HCT116 (cell line): ENCODE measurements around the gene TCEAL5. TPM values are rescaled to one million over a fixed set of nuclear protein-coding genes. Genes with fewer than 3 reads are reported as not detected.

Source experiments
- ATAC-seq: fragments of 200-7000 bp; cut with Tn5 transposase; 2 replicates; pipeline ENCODE4 v1.9.1; 2020; ENCODE audit warnings: mild to moderate bottlenecking, moderate library complexity
- BruUV-seq: library from RNA; stranded (reverse); fragments of 400-500 nt; replicated peaks from 2 replicates; lab custom pipeline; 2021; lab: Mats Ljungman, UMichigan
- CTCF ChIA-PET: fragments of 300-600 bp; sonication (Branson Sonifier 250); formaldehyde crosslinking; loops from one replicate; lab custom pipeline; 2021; ENCODE audit warnings: antibody characterized with exemption; lab: Charles Lee
- POLR2A ChIA-PET: fragments of 300-600, 350-600 bp; sonication (Branson Sonifier 250); formaldehyde crosslinking; loops from one replicate; lab custom pipeline; 2021; ENCODE audit warnings: antibody characterized with exemption; lab: Charles Lee
- RAD21 ChIA-PET, 2 experiments: fragments of 300-600 bp; sonication (Branson Sonifier 250); formaldehyde crosslinking; loops; one replicate each; lab custom pipeline; 2023; ENCODE audit warnings: low total read pairs in 2 of 2; ENCODE audit not compliant: uncharacterized antibody in 2 of 2, unreplicated experiment in 2 of 2, low non-redundant PET in 1 of 2; lab: Charles Lee
- DNase-seq: peaks from one replicate; pipeline ENCODE4 v3.0.0-alpha.2; 2010; ENCODE audit warnings: low read depth, low spot score
- H2AFZ ChIP-seq: fragments of 200-600 bp; shearing (Covaris generic), sonication (generic); 2 replicates; pipeline ENCODE4 v1.6.1; 2017; ENCODE audit warnings: low read depth, mixed run types, mixed read lengths, antibody characterized with exemption, low read length; ENCODE audit not compliant: poor library complexity, severe bottlenecking
- H3K27ac ChIP-seq: 2 replicates; pipeline ENCODE4 v1.5.1; 2012; ENCODE audit warnings: low read depth, low read length
- H3K27me3 ChIP-seq: fragments of 200-600 bp; sonication (generic); 2 replicates; pipeline ENCODE4 v1.6.1; 2016; ENCODE audit warnings: mixed run types, low read length, mixed read lengths; ENCODE audit not compliant: insufficient read depth
- H3K36me3 ChIP-seq, 2 experiments: fragments of 200-500 bp in 1 of 2; fragments of 200-600 bp in 1 of 2; sonication (Bioruptor generic) in 1 of 2; sonication (generic) in 1 of 2; 2 replicates each; pipeline versions ENCODE4 v1.5.1 to v1.6.1; 2014 to 2016; ENCODE audit warnings: low read length in 2 of 2, inconsistent platforms in 1 of 2, mixed read lengths in 1 of 2, mixed run types in 1 of 2; ENCODE audit not compliant: insufficient read depth in 2 of 2, control insufficient read depth in 1 of 2
- H3K4me1 ChIP-seq, 2 experiments: fragments of 200-600 bp in 1 of 2; sonication (generic) in 1 of 2; 2 replicates each; pipeline versions ENCODE4 v1.5.1 to v1.6.1; 2012 to 2017; ENCODE audit warnings: low read length in 2 of 2, inconsistent platforms in 1 of 2, mild to moderate bottlenecking in 1 of 2, mixed read lengths in 1 of 2, mixed run types in 1 of 2, moderate library complexity in 1 of 2; ENCODE audit not compliant: insufficient read depth in 2 of 2, control insufficient read depth in 1 of 2
- H3K4me2 ChIP-seq: fragments of 200-600 bp; sonication (generic); 2 replicates; pipeline ENCODE4 v1.6.1; 2017; ENCODE audit warnings: mixed run types, low read length, mixed read lengths
- H3K4me3 ChIP-seq, 2 experiments: fragments of 200-600 bp in 1 of 2; sonication (generic) in 1 of 2; replicated peaks in 1 of 2; 2 replicates each; pipeline ENCODE4 v1.5.1; 2011 to 2016; ENCODE audit warnings: low read length in 2 of 2, control low read depth in 1 of 2, low read depth in 1 of 2, mild to moderate bottlenecking in 1 of 2, mixed read lengths in 1 of 2, mixed run types in 1 of 2
- H3K79me2 ChIP-seq: fragments of 200-600 bp; sonication (generic); 2 replicates; pipeline ENCODE4 v1.6.1; 2017; ENCODE audit warnings: mild to moderate bottlenecking, mixed run types, low read length, moderate library complexity, mixed read lengths; ENCODE audit not compliant: insufficient read depth
- H3K9ac ChIP-seq: fragments of 200-600 bp; sonication (generic); 2 replicates; pipeline ENCODE4 v1.6.1; 2016; ENCODE audit warnings: low read length, mixed read lengths
- H3K9me2 ChIP-seq: fragments of 200-600 bp; sonication (generic), shearing (Covaris generic); 2 replicates; pipeline ENCODE4 v1.6.1; 2017; ENCODE audit warnings: mixed run types, mild to moderate bottlenecking, moderate library complexity; ENCODE audit not compliant: insufficient read depth
- H3K9me3 ChIP-seq, 2 experiments: fragments of 200-500 bp in 1 of 2; fragments of 200-600 bp in 1 of 2; sonication (Bioruptor generic) in 1 of 2; sonication (generic) in 1 of 2; 2 replicates each; pipeline ENCODE4 v1.6.1; 2014 to 2017; ENCODE audit warnings: low read length in 2 of 2, mixed read lengths in 2 of 2, inconsistent platforms in 1 of 2, low read depth in 1 of 2, mild to moderate bottlenecking in 1 of 2, mixed run types in 1 of 2, moderate library complexity in 1 of 2; ENCODE audit not compliant: control insufficient read depth in 1 of 2, insufficient read depth in 1 of 2
- H4K20me1 ChIP-seq: fragments of 200-600 bp; sonication (generic), shearing (Covaris generic); 2 replicates; pipeline ENCODE4 v1.6.1; 2017; ENCODE audit warnings: mixed run types, mild to moderate bottlenecking, moderate library complexity; ENCODE audit not compliant: insufficient read depth
- CBX3 ChIP-seq: IDR thresholded peaks from 2 replicates; pipeline ENCODE4 v1.6.1; 2012; ENCODE audit warnings: low read depth
- EGR1 ChIP-seq: IDR thresholded peaks from 2 replicates; pipeline ENCODE4 v1.6.1; 2012; ENCODE audit warnings: low read depth
- ELF1 ChIP-seq: IDR thresholded peaks from 2 replicates; pipeline ENCODE4 v1.6.1; 2012; ENCODE audit warnings: low read depth, borderline replicate concordance
- EZH2phosphoT487 ChIP-seq: fragments of 200-600 bp; IDR thresholded peaks from 2 replicates; pipeline ENCODE4 v1.6.1; 2018; ENCODE audit warnings: antibody characterized with exemption, borderline replicate concordance
- POLR2A ChIP-seq: IDR thresholded peaks from 2 replicates; pipeline ENCODE4 v1.7.0; 2011; ENCODE audit warnings: borderline replicate concordance; ENCODE audit not compliant: insufficient read depth, insufficient read length; ENCODE audit errors: extremely low read depth
- POLR2AphosphoS5 ChIP-seq: IDR thresholded peaks from 2 replicates; pipeline ENCODE4 v1.6.1; 2011; ENCODE audit warnings: mild to moderate bottlenecking, low read depth, low read length, moderate library complexity
- RAD21 ChIP-seq: IDR thresholded peaks from 2 replicates; pipeline ENCODE4 v1.6.1; 2012; ENCODE audit warnings: low read depth, mild to moderate bottlenecking
- SP1 ChIP-seq: IDR thresholded peaks from 2 replicates; pipeline ENCODE4 v1.6.1; 2012; ENCODE audit warnings: low read depth
- SRF ChIP-seq: IDR thresholded peaks from 2 replicates; pipeline ENCODE4 v1.6.1; 2012; ENCODE audit warnings: low read depth
- ZFX ChIP-seq: fragments of 450-650 bp; IDR thresholded peaks from 2 replicates; pipeline ENCODE4 v1.6.1; 2017
- ZNF274 ChIP-seq: fragments of 200-500 bp; sonication (Bioruptor generic); IDR thresholded peaks from 2 replicates; pipeline ENCODE4 v1.6.1; 2014; ENCODE audit warnings: mild to moderate bottlenecking, low read depth, low read length, inconsistent platforms
- intact Hi-C: fragments of 100-400 bp; cut with micrococcal nuclease; formaldehyde crosslinking; loops from 2 replicates; pipeline ENCODE4 v1.10.0; 2022
- total RNA-seq: library from RNA; stranded (reverse); gene quantifications from one replicate; pipeline ENCODE4 v1.2.1, GENCODE V29; 2021; ENCODE audit not compliant: unreplicated experiment
- TF ChIP-seq, protein P1 (sequence below), 3 experiments: fragments of 200-600 bp in 1 of 3; sonication (generic) in 1 of 3; IDR thresholded peaks in 2 of 3; conservative IDR thresholded peaks in 1 of 3; 2 replicates each; pipeline ENCODE4 v1.5.1; 2012 to 2017; ENCODE audit warnings: low read depth in 2 of 3, low read length in 2 of 3, antibody characterized with exemption in 1 of 3, borderline replicate concordance in 1 of 3, control low read depth in 1 of 3, mild to moderate bottlenecking in 1 of 3, mixed read lengths in 1 of 3, mixed run types in 1 of 3, moderate library complexity in 1 of 3; ENCODE audit not compliant: insufficient read depth in 1 of 3
- TF ChIP-seq, protein P2 (sequence below): IDR thresholded peaks from 2 replicates; pipeline ENCODE4 v1.6.1; 2012

TCEAL5 gene
- total RNA-seq, 1 experiment from 2014 or later = not detected

- no peak for TF ChIP-seq POLR2A
- TF ChIP-seq SRF = no peak
- TF ChIP-seq EZH2phosphoT487 = no peak
- TF ChIP-seq CBX3 = no peak
- TF ChIP-seq, protein P1, sequence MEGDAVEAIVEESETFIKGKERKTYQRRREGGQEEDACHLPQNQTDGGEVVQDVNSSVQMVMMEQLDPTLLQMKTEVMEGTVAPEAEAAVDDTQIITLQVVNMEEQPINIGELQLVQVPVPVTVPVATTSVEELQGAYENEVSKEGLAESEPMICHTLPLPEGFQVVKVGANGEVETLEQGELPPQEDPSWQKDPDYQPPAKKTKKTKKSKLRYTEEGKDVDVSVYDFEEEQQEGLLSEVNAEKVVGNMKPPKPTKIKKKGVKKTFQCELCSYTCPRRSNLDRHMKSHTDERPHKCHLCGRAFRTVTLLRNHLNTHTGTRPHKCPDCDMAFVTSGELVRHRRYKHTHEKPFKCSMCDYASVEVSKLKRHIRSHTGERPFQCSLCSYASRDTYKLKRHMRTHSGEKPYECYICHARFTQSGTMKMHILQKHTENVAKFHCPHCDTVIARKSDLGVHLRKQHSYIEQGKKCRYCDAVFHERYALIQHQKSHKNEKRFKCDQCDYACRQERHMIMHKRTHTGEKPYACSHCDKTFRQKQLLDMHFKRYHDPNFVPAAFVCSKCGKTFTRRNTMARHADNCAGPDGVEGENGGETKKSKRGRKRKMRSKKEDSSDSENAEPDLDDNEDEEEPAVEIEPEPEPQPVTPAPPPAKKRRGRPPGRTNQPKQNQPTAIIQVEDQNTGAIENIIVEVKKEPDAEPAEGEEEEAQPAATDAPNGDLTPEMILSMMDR (IDR thresholded peaks at IDR 0.05 in 2 of 3, conservative IDR thresholded peaks at IDR 0.05 in 1 of 3; ENCODE audit: borderline replicate concordance in 1 of 3, insufficient read depth in 1 of 3, low read depth in 2 of 3, low read length in 2 of 3) = no peak
- no peak for TF ChIP-seq EGR1
- no peak for TF ChIP-seq ZNF274
- TF ChIP-seq SP1 = no peak
- TF ChIP-seq RAD21 = no peak
- TF ChIP-seq POLR2AphosphoS5 = no peak
- no peak for TF ChIP-seq ELF1
- TF ChIP-seq, protein P2, sequence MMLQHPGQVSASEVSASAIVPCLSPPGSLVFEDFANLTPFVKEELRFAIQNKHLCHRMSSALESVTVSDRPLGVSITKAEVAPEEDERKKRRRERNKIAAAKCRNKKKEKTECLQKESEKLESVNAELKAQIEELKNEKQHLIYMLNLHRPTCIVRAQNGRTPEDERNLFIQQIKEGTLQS = no peak
- TF ChIP-seq ZFX = no peak
- Histone ChIP-seq H2AFZ (no peak overlapping the region), H4K20me1 (no peaks in the 10 kb centered on the region), H3K36me3 (no peaks in the 10 kb centered on the region), H3K4me1 (no peaks in the 10 kb centered on the region), H3K9me3 (no peaks in the 10 kb centered on the region), H3K79me2 (no peaks in the 10 kb centered on the region), H3K27me3 (no peaks in the 10 kb centered on the region), H3K9me2 (no peaks in the 10 kb centered on the region), H3K9ac (no peak overlapping the region), H3K4me2 (no peak overlapping the region), H3K27ac (no peak overlapping the region), H3K4me3 (no peak overlapping the region)
- CTCF ChIA-PET = no interaction called here
- DNase-seq = no peak
- ATAC-seq = no peak
- POLR2A ChIA-PET = no interaction called here
- RAD21 ChIA-PET = no interaction called here
- intact Hi-C loops = no loop called here
- no TSS peak for BruUV-seq
Observed at GRCh38 chrX:103293118-103293517, 16.6 kb upstream of the TCEAL5 start.
